B cell (primary cell): Measurements from ENCODE around the gene DDX39B. TPM values are rescaled to one million over a fixed set of nuclear protein-coding genes. Genes with fewer than 3 reads are reported as not detected.

Source experiments
- ATAC-seq: fragments of 200-7000 bp; cut with Tn5 transposase; one replicate; pipeline ENCODE4 v1.10.0; 2021; ENCODE audit warnings: low read depth, mild to moderate bottlenecking, moderate number of reproducible peaks, moderate library complexity
- CTCF ChIA-PET: fragments of 350-600 bp; sonication (Branson Sonifier 250); formaldehyde crosslinking; loops from one replicate; lab custom pipeline; 2021; ENCODE audit warnings: antibody characterized with exemption, inconsistent platforms; lab: Charles Lee
- POLR2A ChIA-PET: fragments of 350-600 bp; sonication (Branson Sonifier 250); formaldehyde crosslinking; loops from one replicate; lab custom pipeline; 2021; ENCODE audit warnings: antibody characterized with exemption; lab: Charles Lee
- DNase-seq: peaks from one replicate; pipeline ENCODE4 v3.0.0; 2013
- H2AFZ ChIP-seq: 2 replicates; pipeline ENCODE4 v1.6.1; 2012; ENCODE audit warnings: mild to moderate bottlenecking, low read depth, low read length; ENCODE audit not compliant: insufficient read depth, poor library complexity, severe bottlenecking
- H3K27ac ChIP-seq, 2 donors: 1 replicate in 1 of 2; 2 replicates in 1 of 2; pipeline ENCODE4 v1.5.1; 2012 to 2013; ENCODE audit warnings: low read length in 2 of 2, mild to moderate bottlenecking in 2 of 2, moderate library complexity in 1 of 2
- H3K27me3 ChIP-seq, 4 experiments: fragments of 200-600 bp in 1 of 4; sonication (generic) in 1 of 4; replicated peaks in 1 of 4; 1 replicate in 2 of 4; 2 replicates in 2 of 4; pipeline versions ENCODE4 v1.6.1 to v1.7.0; 2013 to 2016; ENCODE audit warnings: low read length in 3 of 4, mild to moderate bottlenecking in 2 of 4, mixed read lengths in 1 of 4, moderate library complexity in 1 of 4; ENCODE audit not compliant: insufficient read depth in 4 of 4, control insufficient read depth in 3 of 4; ENCODE audit errors: control extremely low read depth in 1 of 4
- H3K36me3 ChIP-seq, 2 experiments: replicated peaks in 1 of 2; 1 replicate in 1 of 2; 2 replicates in 1 of 2; pipeline versions ENCODE4 v1.6.1 to v1.7.1; 2013; ENCODE audit warnings: low read length in 1 of 2; ENCODE audit not compliant: insufficient read depth in 2 of 2, control insufficient read depth in 1 of 2; ENCODE audit errors: control extremely low read depth in 1 of 2, extremely low read depth in 1 of 2
- H3K4me1 ChIP-seq, 2 donors: fragments of 200-600 bp in 1 of 2; sonication (generic) in 1 of 2; 1 replicate in 1 of 2; 2 replicates in 1 of 2; pipeline versions ENCODE4 v1.5.1 to v1.6.1; 2013 to 2017; ENCODE audit warnings: low read length in 2 of 2; ENCODE audit not compliant: control insufficient read depth in 2 of 2, insufficient read depth in 2 of 2
- H3K4me2 ChIP-seq: replicated peaks from 2 replicates; pipeline ENCODE3; 2012; ENCODE audit warnings: mild to moderate bottlenecking, low read depth, low read length; ENCODE audit not compliant: poor library complexity, severe bottlenecking
- H3K4me3 ChIP-seq, 5 experiments: fragments of 200-600 bp in 1 of 5; sonication (generic) in 1 of 5; 1 replicate in 3 of 5; 2 replicates in 2 of 5; pipeline versions ENCODE4 v1.5.1 to v1.7.0; 2011 to 2016; ENCODE audit warnings: low read length in 4 of 5, mild to moderate bottlenecking in 4 of 5, low read depth in 2 of 5, control low read depth in 1 of 5, moderate library complexity in 1 of 5; ENCODE audit not compliant: insufficient read depth in 1 of 5; ENCODE audit errors: control extremely low read depth in 1 of 5, extremely low read depth in 1 of 5
- H3K79me2 ChIP-seq: fragments of 200-600 bp; sonication (generic); one replicate; pipeline ENCODE4 v1.6.0; 2016; ENCODE audit warnings: low read length; ENCODE audit not compliant: control insufficient read depth, insufficient read depth
- H3K9ac ChIP-seq: fragments of 200-600 bp; sonication (generic); 2 replicates; pipeline ENCODE4 v1.6.1; 2017; ENCODE audit warnings: mild to moderate bottlenecking, low read length, moderate library complexity
- H3K9me3 ChIP-seq, 3 donors: one replicate each; pipeline versions ENCODE4 v1.6.1 to v1.7.1; 2013; ENCODE audit warnings: low read length in 2 of 3; ENCODE audit not compliant: control insufficient read depth in 2 of 3, insufficient read depth in 1 of 3; ENCODE audit errors: control extremely low read depth in 1 of 3
- H4K20me1 ChIP-seq: 2 replicates; pipeline ENCODE4 v1.6.0; 2012; ENCODE audit warnings: mild to moderate bottlenecking, low read length; ENCODE audit not compliant: insufficient read depth, control insufficient read depth, poor library complexity, severe bottlenecking
- H3K27ac Mint-ChIP-seq: one replicate; pipeline ENCODE4 v1.8.0; 2021; ENCODE audit warnings: mixed read lengths
- H3K27me3 Mint-ChIP-seq: one replicate; pipeline ENCODE4 v1.8.0; 2021; ENCODE audit warnings: mixed read lengths
- H3K4me1 Mint-ChIP-seq: one replicate; pipeline ENCODE4 v1.8.0; 2021; ENCODE audit warnings: mixed read lengths
- H3K4me3 Mint-ChIP-seq: one replicate; pipeline ENCODE4 v1.8.0; 2021; ENCODE audit warnings: mixed read lengths
- H3K9me3 Mint-ChIP-seq: one replicate; pipeline ENCODE4 v1.8.0; 2022; ENCODE audit warnings: mixed read lengths; ENCODE audit not compliant: insufficient read depth
- EZH2 ChIP-seq: IDR thresholded peaks from 2 replicates; pipeline ENCODE4 v1.6.1; 2012; ENCODE audit warnings: borderline replicate concordance, low read depth, mild to moderate bottlenecking, moderate library complexity, low read length; ENCODE audit not compliant: insufficient read depth, poor library complexity, severe bottlenecking
- WGBS: methylation state at CpG from one replicate; pipeline ENCODE4 v1.1.5; 2013; ENCODE audit warnings: missing lambda C conversion rate; ENCODE audit not compliant: insufficient coverage; 5-methylcytosine and 5-hydroxymethylcytosine counted together
- intact Hi-C: fragments of 100-400 bp; cut with micrococcal nuclease; formaldehyde crosslinking; loops from one replicate; pipeline ENCODE4 v1.10.0; 2022
- polyA plus RNA-seq: library from polyadenylated mRNA; depleted of rRNA; stranded (reverse); fragments of >200 nt; gene quantifications from 2 replicates; pipeline ENCODE4 v1.2.3, GENCODE V29; 2012
- total RNA-seq, 2 donors: library from RNA; stranded (reverse); fragments of 120-200 nt in 1 of 2; gene quantifications; 1 replicate in 1 of 2; 2 replicates in 1 of 2; pipeline versions ENCODE4 v1.2.3 to v1.2.4, GENCODE V29; 2013 to 2022
- TF ChIP-seq, protein P1 (sequence below): fragments of 200-600 bp; IDR thresholded peaks from one replicate; pipeline ENCODE4 v1.8.0; 2022; ENCODE audit warnings: antibody characterized with exemption, mild to moderate bottlenecking

DDX39B gene
- total and polyA plus RNA-seq, 2 donors (not counting 1 experiment from before 2014, with no cell fraction given): 576 to 838 TPM

DNA sequence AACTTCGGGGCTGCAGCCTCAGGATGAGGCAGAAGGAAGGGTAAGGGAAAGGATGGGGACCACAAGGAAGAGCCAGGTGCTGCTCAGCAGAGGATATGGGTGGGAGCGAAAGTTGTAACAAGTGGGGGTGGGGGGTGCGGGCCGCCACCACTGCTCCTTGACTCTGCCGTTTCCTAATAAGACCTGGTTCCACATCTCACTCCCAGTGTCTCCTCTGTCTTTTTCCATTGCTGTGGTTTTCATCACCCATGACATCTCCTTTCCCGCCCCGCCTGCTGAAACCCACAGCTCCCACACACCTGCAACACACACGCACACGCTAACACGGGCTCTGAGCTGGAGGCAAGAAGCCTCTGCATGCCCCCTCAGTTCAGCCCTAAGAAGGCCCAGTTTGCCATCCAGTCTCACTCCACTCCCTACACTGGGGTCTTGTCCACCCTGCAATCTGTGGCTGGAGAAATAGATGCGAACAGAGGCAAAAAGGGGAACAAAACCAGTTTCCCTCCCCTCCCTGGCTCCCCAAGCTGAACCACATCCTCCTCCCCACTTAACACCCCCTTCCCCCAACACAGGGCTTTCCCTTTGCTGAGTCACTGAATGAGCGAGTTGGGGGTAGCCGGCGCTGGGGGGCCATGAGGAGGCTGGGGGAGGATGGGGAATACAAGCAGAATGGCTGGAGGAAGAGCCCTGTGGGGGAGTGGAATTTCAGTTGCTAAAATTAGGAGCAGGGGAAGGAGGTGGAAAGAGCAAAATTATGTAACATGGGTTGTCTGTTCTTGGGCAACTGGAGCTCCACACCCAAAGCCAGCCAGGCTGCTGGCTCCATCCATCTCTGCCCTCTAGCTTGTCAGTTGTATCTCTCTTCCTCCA lies 17.1 kb upstream of the DDX39B start:
- peaks cover 83% of the 10 kb centered on the region for H3K4me1 Mint-ChIP-seq
- 0% methylated on average over 11 of the region's 14 CpGs for whole genome bisulfite sequencing

More for the DNA sequence above, 17.1 kb upstream of the DDX39B start:
- peaks cover 61% of the 10 kb centered on the region for H3K79me2 ChIP-seq
- peak; percentile 87 for DNase-seq
- H2AFZ ChIP-seq: no peak overlapping the region
- H3K4me3 ChIP-seq: peak overlapping the region; percentile 32 to 61 (median 45)
- intact Hi-C loops: loop anchor here (2.0 kb wide), 1 partner anchor 22 kb away; no protein-coding TSS in a partner anchor
- H3K4me2 ChIP-seq: peak overlapping the region; percentile 92
- ChIA-PET POLR2A (interaction anchor here (0.5 to 42.6 kb wide), 7 partner anchors 9 to 232 kb away, joined by 3 to 1450 read pairs (median 4); partner anchors contain the start of genes DDX39B, LST1, LTA and LTB), CTCF (interaction anchor here (0.8 to 29.4 kb wide), 5 partner anchors 8 to 168 kb away, joined by 3 to 2241 read pairs (median 22); partner anchors contain the start of genes DDX39B, LST1, LTB and NCR3)
- peaks cover 0 to 3% of the 10 kb centered on the region in 2 experiments for H3K36me3 ChIP-seq
- peak overlapping the region; percentile 54 for H3K9ac ChIP-seq
- ATAC-seq: peak; percentile 51
- H3K4me1 ChIP-seq: peaks cover 80% of the 10 kb centered on the region in 2 donors
- H3K27me3 Mint-ChIP-seq: no peaks in the 10 kb centered on the region
- peaks cover 20% of the 10 kb centered on the region for H4K20me1 ChIP-seq
- H3K9me3 ChIP-seq: no peaks in the 10 kb centered on the region
- H3K9me3 Mint-ChIP-seq: no peaks in the 10 kb centered on the region
- peak overlapping the region; percentile 94 for H3K27ac Mint-ChIP-seq
- no peak for TF ChIP-seq EZH2
- TF ChIP-seq, protein P1, sequence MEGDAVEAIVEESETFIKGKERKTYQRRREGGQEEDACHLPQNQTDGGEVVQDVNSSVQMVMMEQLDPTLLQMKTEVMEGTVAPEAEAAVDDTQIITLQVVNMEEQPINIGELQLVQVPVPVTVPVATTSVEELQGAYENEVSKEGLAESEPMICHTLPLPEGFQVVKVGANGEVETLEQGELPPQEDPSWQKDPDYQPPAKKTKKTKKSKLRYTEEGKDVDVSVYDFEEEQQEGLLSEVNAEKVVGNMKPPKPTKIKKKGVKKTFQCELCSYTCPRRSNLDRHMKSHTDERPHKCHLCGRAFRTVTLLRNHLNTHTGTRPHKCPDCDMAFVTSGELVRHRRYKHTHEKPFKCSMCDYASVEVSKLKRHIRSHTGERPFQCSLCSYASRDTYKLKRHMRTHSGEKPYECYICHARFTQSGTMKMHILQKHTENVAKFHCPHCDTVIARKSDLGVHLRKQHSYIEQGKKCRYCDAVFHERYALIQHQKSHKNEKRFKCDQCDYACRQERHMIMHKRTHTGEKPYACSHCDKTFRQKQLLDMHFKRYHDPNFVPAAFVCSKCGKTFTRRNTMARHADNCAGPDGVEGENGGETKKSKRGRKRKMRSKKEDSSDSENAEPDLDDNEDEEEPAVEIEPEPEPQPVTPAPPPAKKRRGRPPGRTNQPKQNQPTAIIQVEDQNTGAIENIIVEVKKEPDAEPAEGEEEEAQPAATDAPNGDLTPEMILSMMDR: no peak
- H3K27me3 ChIP-seq: no peaks in the 10 kb centered on the region
- H3K4me3 Mint-ChIP-seq: peak overlapping the region; percentile 92
- H3K27ac ChIP-seq: peak overlapping the region; percentile 80 to 87
